ENCODE measurements around the gene GSK3B.

The GSK3B gene

GRCh38 chr3:119808244-119808643 is 286.0 kb downstream of the GSK3B start:
- WGBS, 2 experiments (ENCODE audit: insufficient coverage in 2 of 2), result 86 to 93% methylated on average over 2 to 4 of the region's 4 CpGs
- Histone ChIP-seq H3K4me3 (ENCODE audit: extremely low read depth, insufficient read depth, low read length, poor library complexity, severe bottlenecking) (no peak overlapping the region), H3K4me1 (ENCODE audit: control insufficient read depth, insufficient read depth, low read length, poor library complexity, severe bottlenecking) (no peaks in the 10 kb centered on the region), H3K36me3 (ENCODE audit: control insufficient read depth, insufficient read depth, low read length) (no peaks in the 10 kb centered on the region), H3K27ac (ENCODE audit: low read depth, low read length, severe bottlenecking) (no peak overlapping the region), H3K9me3 (ENCODE audit: control insufficient read depth, low read length) (no peaks in the 10 kb centered on the region)

GRCh38 chr3:119800844-119801243 is 293.4 kb downstream of the GSK3B start:
- peaks cover 14% of the 10 kb centered on the region for H3K4me1 ChIP-seq (ENCODE audit: control insufficient read depth, insufficient read depth, low read length, poor library complexity, severe bottlenecking)
- no peak overlapping the region for H3K27ac ChIP-seq (ENCODE audit: low read depth, low read length, severe bottlenecking)
- 80 to 87% methylated on average over 1 to 3 of the region's 4 CpGs for WGBS, 2 experiments (ENCODE audit: insufficient coverage in 2 of 2)
- no peaks in the 10 kb centered on the region for H3K9me3 ChIP-seq (ENCODE audit: control insufficient read depth, low read length)
- H3K36me3 ChIP-seq (ENCODE audit: control insufficient read depth, insufficient read depth, low read length), result no peaks in the 10 kb centered on the region
- H3K4me3 ChIP-seq (ENCODE audit: extremely low read depth, insufficient read depth, low read length, poor library complexity, severe bottlenecking), result no peak overlapping the region

DNA sequence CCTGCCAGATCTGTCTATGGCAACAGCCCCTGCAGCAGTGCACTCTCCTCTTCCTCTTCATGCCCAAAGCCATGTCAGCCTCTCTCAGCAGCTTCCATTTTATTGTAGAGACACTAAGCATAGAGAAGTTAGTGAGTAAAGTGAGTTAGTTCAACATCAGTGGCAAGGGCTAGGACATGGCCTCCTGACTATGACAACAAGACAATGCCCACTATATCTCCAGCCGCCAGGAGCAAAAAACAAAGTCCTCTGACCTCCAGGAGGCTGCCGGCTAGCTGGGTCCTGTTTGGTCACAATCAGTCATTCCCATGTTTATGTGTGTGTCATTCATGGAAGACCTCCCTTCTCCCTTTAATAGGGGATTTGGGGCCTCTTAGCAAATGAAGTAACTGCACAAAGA is 297.5 kb downstream of the GSK3B start:
- no peaks in the 10 kb centered on the region for H3K9me3 ChIP-seq (ENCODE audit: control insufficient read depth, low read length)
- peaks cover 24% of the 10 kb centered on the region for H3K4me1 ChIP-seq (ENCODE audit: control insufficient read depth, insufficient read depth, low read length, poor library complexity, severe bottlenecking)
- H3K36me3 ChIP-seq (ENCODE audit: control insufficient read depth, insufficient read depth, low read length), result no peaks in the 10 kb centered on the region
- H3K4me3 ChIP-seq (ENCODE audit: extremely low read depth, insufficient read depth, low read length, poor library complexity, severe bottlenecking), result no peak overlapping the region
- no CpG with 5 or more reads among the region's 2 CpGs for WGBS, 2 experiments (ENCODE audit: insufficient coverage in 2 of 2)
- no peak overlapping the region for H3K27ac ChIP-seq (ENCODE audit: low read depth, low read length, severe bottlenecking)

GRCh38 chr3:119796368-119796767 is 297.9 kb downstream of the GSK3B start:
- Histone ChIP-seq H3K9me3 (ENCODE audit: control insufficient read depth, low read length) (no peaks in the 10 kb centered on the region), H3K4me1 (ENCODE audit: control insufficient read depth, insufficient read depth, low read length, poor library complexity, severe bottlenecking) (peaks cover 24% of the 10 kb centered on the region), H3K27ac (ENCODE audit: low read depth, low read length, severe bottlenecking) (no peak overlapping the region), H3K36me3 (ENCODE audit: control insufficient read depth, insufficient read depth, low read length) (no peaks in the 10 kb centered on the region), H3K4me3 (ENCODE audit: extremely low read depth, insufficient read depth, low read length, poor library complexity, severe bottlenecking) (no peak overlapping the region)
- 93 to 100% methylated on average over 2 of the region's 2 CpGs for WGBS, 2 experiments (ENCODE audit: insufficient coverage in 2 of 2)

GRCh38 chr3:119795849-119796248 is 298.4 kb downstream of the GSK3B start:
- peak overlapping the region; percentile 65 for H3K27ac ChIP-seq (ENCODE audit: low read depth, low read length, severe bottlenecking)

GRCh38 chr3:119794971-119795612 is 299.2 kb downstream of the GSK3B start:
- Histone ChIP-seq H3K36me3 (ENCODE audit: control insufficient read depth, insufficient read depth, low read length) (no peaks in the 10 kb centered on the region), H3K4me1 (ENCODE audit: control insufficient read depth, insufficient read depth, low read length, poor library complexity, severe bottlenecking) (peaks cover 24% of the 10 kb centered on the region), H3K9me3 (ENCODE audit: control insufficient read depth, low read length) (no peaks in the 10 kb centered on the region), H3K27ac (ENCODE audit: low read depth, low read length, severe bottlenecking) (peak overlapping the region; percentile 65), H3K4me3 (ENCODE audit: extremely low read depth, insufficient read depth, low read length, poor library complexity, severe bottlenecking) (no peak overlapping the region)
- 10 to 26% methylated on average over 4 of the region's 5 CpGs for WGBS, 2 experiments (ENCODE audit: insufficient coverage in 2 of 2)

More at GRCh38 chr3:119795849-119796248, 298.4 kb downstream of the GSK3B start:
- H3K4me1 ChIP-seq (ENCODE audit: control insufficient read depth, insufficient read depth, low read length, poor library complexity, severe bottlenecking), result peaks cover 24% of the 10 kb centered on the region
- H3K9me3 ChIP-seq (ENCODE audit: control insufficient read depth, low read length), result no peaks in the 10 kb centered on the region
- WGBS, 2 experiments (ENCODE audit: insufficient coverage in 2 of 2), result 83 to 90% methylated on average over 3 of the region's 3 CpGs
- H3K4me3 ChIP-seq (ENCODE audit: extremely low read depth, insufficient read depth, low read length, poor library complexity, severe bottlenecking), result no peak overlapping the region
- no peaks in the 10 kb centered on the region for H3K36me3 ChIP-seq (ENCODE audit: control insufficient read depth, insufficient read depth, low read length)

DNA sequence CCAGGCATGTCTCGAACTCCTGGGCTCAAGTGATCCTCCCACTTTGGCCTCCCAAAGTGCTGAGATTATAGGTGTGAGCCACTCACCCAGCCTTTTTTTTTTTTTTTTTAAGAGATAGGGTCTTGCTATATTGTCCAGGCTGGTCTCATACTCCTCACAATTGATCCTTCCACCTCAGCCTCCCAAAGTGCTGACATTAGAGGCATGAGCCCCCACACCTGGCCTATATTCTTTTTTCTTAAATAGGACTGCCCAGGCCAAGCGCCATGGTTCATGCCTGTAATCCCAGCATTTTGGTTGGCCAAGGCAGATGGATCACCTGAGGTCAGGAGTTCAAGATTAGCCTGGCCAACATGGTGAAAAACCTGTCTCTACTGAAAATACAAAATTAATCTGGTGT is 299.8 kb downstream of the GSK3B start:
- 83 to 92% methylated on average over 1 to 2 of the region's 2 CpGs for WGBS, 2 experiments (ENCODE audit: insufficient coverage in 2 of 2)

GRCh38 chr3:119792270-119792669 is 302.0 kb downstream of the GSK3B start:
- Histone ChIP-seq H3K27ac (ENCODE audit: low read depth, low read length, severe bottlenecking) (no peak overlapping the region), H3K4me1 (ENCODE audit: control insufficient read depth, insufficient read depth, low read length, poor library complexity, severe bottlenecking) (peaks cover 24% of the 10 kb centered on the region), H3K36me3 (ENCODE audit: control insufficient read depth, insufficient read depth, low read length) (no peaks in the 10 kb centered on the region), H3K9me3 (ENCODE audit: control insufficient read depth, low read length) (no peaks in the 10 kb centered on the region), H3K4me3 (ENCODE audit: extremely low read depth, insufficient read depth, low read length, poor library complexity, severe bottlenecking) (no peak overlapping the region)
- WGBS, 2 experiments (ENCODE audit: insufficient coverage in 2 of 2), result 96 to 97% methylated on average over 6 to 8 of the region's 8 CpGs

More for the DNA sequence above, 299.8 kb downstream of the GSK3B start:
- Histone ChIP-seq H3K4me1 (ENCODE audit: control insufficient read depth, insufficient read depth, low read length, poor library complexity, severe bottlenecking) (peaks cover 24% of the 10 kb centered on the region), H3K36me3 (ENCODE audit: control insufficient read depth, insufficient read depth, low read length) (no peaks in the 10 kb centered on the region), H3K27ac (ENCODE audit: low read depth, low read length, severe bottlenecking) (no peak overlapping the region), H3K4me3 (ENCODE audit: extremely low read depth, insufficient read depth, low read length, poor library complexity, severe bottlenecking) (no peak overlapping the region), H3K9me3 (ENCODE audit: control insufficient read depth, low read length) (no peaks in the 10 kb centered on the region)

- Histone ChIP-seq H3K4me3 (ENCODE audit: extremely low read depth, insufficient read depth, low read length, poor library complexity, severe bottlenecking) (no peak overlapping the region), H3K4me1 (ENCODE audit: control insufficient read depth, insufficient read depth, low read length, poor library complexity, severe bottlenecking) (peaks cover 5% of the 10 kb centered on the region), H3K27ac (ENCODE audit: low read depth, low read length, severe bottlenecking) (no peak overlapping the region), H3K36me3 (ENCODE audit: control insufficient read depth, insufficient read depth, low read length) (no peaks in the 10 kb centered on the region), H3K9me3 (ENCODE audit: control insufficient read depth, low read length) (no peaks in the 10 kb centered on the region)
- 100% methylated on average over 1 of the region's 3 CpGs; no CpG with 5 or more reads in 1 of the 2 experiments for WGBS, 2 experiments (ENCODE audit: insufficient coverage in 2 of 2)
Measured at GRCh38 chr3:119790369-119790768, 303.9 kb downstream of the GSK3B start.

DNA sequence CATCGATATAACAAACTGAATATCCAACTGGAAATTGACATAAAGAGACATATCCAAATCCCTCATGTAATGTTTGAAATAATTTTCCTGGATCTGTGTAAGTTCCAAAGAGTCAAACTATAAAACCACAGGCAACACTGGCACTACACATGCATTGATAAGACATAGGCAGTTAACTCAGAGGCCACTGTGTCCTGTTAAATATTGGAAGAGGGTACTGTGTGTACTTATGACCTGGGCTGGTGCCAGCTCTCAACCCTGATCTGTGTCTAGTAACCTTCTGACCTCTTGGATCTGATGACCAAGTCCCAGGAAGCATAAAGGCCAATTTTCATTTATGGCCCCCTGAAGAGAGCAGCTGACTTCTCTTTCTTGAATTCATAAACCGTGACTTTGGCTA is 307.8 kb downstream of the GSK3B start:
- Histone ChIP-seq H3K4me3 (ENCODE audit: extremely low read depth, insufficient read depth, low read length, poor library complexity, severe bottlenecking) (no peak overlapping the region), H3K36me3 (ENCODE audit: control insufficient read depth, insufficient read depth, low read length) (no peaks in the 10 kb centered on the region), H3K9me3 (ENCODE audit: control insufficient read depth, low read length) (no peaks in the 10 kb centered on the region), H3K27ac (ENCODE audit: low read depth, low read length, severe bottlenecking) (no peak overlapping the region), H3K4me1 (ENCODE audit: control insufficient read depth, insufficient read depth, low read length, poor library complexity, severe bottlenecking) (no peaks in the 10 kb centered on the region)
- WGBS, 2 experiments (ENCODE audit: insufficient coverage in 2 of 2), result no CpG with 5 or more reads among the region's 2 CpGs

DNA sequence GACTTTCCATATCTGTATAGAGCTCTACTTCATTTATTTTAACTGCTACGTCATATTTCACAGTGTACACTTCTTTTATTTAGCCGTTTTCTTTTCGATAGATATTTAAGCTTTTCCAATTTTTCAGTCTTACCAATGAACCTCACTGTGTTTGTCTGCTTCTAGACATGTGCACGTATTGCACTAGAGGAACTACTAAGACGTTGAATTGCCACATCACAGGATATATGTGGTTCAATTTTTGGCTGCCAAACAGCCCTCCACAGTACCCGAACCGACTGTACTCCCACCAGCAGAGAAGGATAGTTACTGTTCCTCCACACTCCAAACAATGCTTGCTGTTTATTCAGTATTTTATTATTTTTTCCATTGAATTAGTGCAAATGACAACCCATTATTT is 310.4 kb downstream of the GSK3B start:
- WGBS, 2 experiments (ENCODE audit: insufficient coverage in 2 of 2), result 80 to 100% methylated on average over 2 to 5 of the region's 7 CpGs
- H3K27ac ChIP-seq (ENCODE audit: low read depth, low read length, severe bottlenecking), result no peak overlapping the region
- H3K36me3 ChIP-seq (ENCODE audit: control insufficient read depth, insufficient read depth, low read length), result no peaks in the 10 kb centered on the region
- H3K4me1 ChIP-seq (ENCODE audit: control insufficient read depth, insufficient read depth, low read length, poor library complexity, severe bottlenecking), result no peaks in the 10 kb centered on the region
- no peaks in the 10 kb centered on the region for H3K9me3 ChIP-seq (ENCODE audit: control insufficient read depth, low read length)
- H3K4me3 ChIP-seq (ENCODE audit: extremely low read depth, insufficient read depth, low read length, poor library complexity, severe bottlenecking), result no peak overlapping the region
